Left cardiac atrium (tissue), 4 donors: ENCODE data around the gene NFKBIA. TPM values are rescaled to one million over a fixed set of nuclear protein-coding genes. Genes with fewer than 3 reads are reported as not detected.

Source experiments
- ATAC-seq, 2 donors: fragments of 200-7000 bp; cut with Tn5 transposase; one replicate each; pipeline ENCODE4 v1.9.1; 2020; ENCODE audit warnings: mild to moderate bottlenecking in 2 of 2, moderate library complexity in 2 of 2
- DNase-seq: peaks from one replicate; pipeline ENCODE4 v3.0.0-alpha.2; 2020
- intact Hi-C, 2 donors: fragments of 100-400 bp; cut with DNase I; formaldehyde crosslinking; loops; one replicate each; pipeline versions ENCODE4 v1.14.1 to v1.15.1; 2022 to 2023
- total RNA-seq, 2 donors: library from RNA; stranded (reverse); fragmentation: NEBNext Ultra II Directional; extraction: Animal tissue kit (Norgen Biotek cat#: 25700); gene quantifications; one replicate each; pipeline ENCODE4 v1.2.1, GENCODE V29; 2021
- donor health status: DM: no; HTN: yes; CAD: no.
- donor health status: DM: no; HTN: yes; CAD: no; lungs with severe emphysema.
- donor health status: DM: yes; HTN: yes; CAD: no.
- donor health status: Dilated cardiomyopathy.

Gene NFKBIA
- total RNA-seq, 2 donors from 2014 or later = 99.0 to 103 TPM

DNA sequence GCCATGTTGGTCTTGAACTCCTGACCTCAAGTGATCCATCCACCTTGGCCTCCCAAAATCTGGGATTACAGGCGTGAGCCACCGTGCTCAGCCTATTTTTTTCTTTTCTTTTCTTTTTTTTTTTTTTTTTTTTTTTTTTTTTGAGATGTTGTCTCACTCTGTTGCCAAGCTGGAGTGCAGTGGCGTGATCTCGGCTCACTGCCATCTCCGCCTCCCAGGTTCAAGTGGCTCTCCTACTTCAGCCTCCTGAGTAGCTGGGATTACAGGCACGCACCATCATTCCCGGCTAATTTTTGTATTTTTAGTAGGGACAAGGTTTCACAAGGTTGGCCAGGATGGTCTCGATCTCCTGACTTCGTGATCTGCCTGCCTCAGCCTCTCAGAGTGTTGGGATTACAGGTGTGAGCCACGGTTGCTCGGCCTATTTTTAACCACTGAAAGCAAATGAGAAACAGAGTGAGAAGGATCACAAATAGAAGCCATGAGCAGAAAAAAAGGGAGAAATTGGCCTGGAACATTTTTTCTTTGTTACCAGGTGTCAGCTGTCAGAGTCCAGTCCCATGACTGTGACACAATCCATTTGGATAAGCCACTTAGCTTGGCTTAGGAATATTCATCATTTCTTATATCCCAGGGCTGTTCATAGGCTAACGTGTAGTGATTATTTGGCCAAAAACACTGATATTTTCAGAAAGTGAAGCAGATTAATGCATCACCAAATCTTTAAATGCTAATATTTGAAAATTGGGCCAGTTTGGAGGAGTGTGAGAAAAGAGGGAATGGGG lies 7.9 kb upstream of the NFKBIA start:
- ATAC-seq (peak in 1 of 2 donors; percentile 17), DNase-seq (no peak)
- intact Hi-C loops = loop anchor here (5.0 to 10.0 kb wide), 3 partner anchors 198 to 1078 kb away; no protein-coding TSS in a partner anchor

GRCh38 chr14:35410858-35411257 lies 6.3 kb upstream of the NFKBIA start:
- ATAC-seq (no peak), DNase-seq (no peak)
- intact Hi-C loops = loop anchor here (5.0 to 10.0 kb wide), 3 partner anchors 196 to 1076 kb away; no protein-coding TSS in a partner anchor

DNA sequence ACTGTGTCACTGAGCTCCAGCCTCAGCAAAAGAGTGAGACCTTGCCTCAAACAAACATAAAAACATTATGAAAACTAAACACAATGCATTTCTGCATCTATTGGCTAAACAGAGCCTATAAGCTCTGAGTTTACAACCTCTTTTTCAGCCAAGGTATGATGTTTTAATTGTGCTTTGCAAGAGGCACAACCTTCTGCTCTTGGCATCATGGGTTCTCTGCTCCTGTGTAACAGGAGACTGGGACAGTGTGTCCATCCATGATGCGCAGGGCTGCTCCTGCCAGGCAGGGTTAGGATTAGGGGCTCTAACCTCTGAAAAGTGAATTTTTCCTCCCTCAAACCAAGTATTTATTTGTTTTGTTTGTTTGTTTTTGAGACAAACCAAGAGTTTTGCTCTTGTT lies 5.0 kb upstream of the NFKBIA start:
- intact Hi-C loops = loop anchor here in 1 of 2 donors (5.0 kb wide), 1 partner anchor 362 kb away; the partner anchor contains the start of gene FAM177A1
- DNase-seq (no peak), ATAC-seq (no peak)

- DNase-seq (no peak), ATAC-seq (no peak)
- intact Hi-C loops = loop anchor here in 1 of 2 donors (5.0 kb wide), 1 partner anchor 361 kb away; the partner anchor contains the start of gene FAM177A1
Observed at GRCh38 chr14:35408026-35408425, 3.5 kb upstream of the NFKBIA start.

GRCh38 chr14:35407306-35407630 lies 2.7 kb upstream of the NFKBIA start:
- DNase-seq (no peak), ATAC-seq (no peak)
- intact Hi-C loops = loop anchor here in 1 of 2 donors (2.0 to 5.0 kb wide), 2 partner anchors 192 to 360 kb away; partner anchors contain the start of gene FAM177A1

GRCh38 chr14:35406506-35407305 lies 2.2 kb upstream of the NFKBIA start:
- intact Hi-C loops = loop anchor here in 1 of 2 donors (2.0 to 5.0 kb wide), 2 partner anchors 192 to 359 kb away; partner anchors contain the start of gene FAM177A1
- no peak for DNase-seq
- no peak for ATAC-seq

DNA sequence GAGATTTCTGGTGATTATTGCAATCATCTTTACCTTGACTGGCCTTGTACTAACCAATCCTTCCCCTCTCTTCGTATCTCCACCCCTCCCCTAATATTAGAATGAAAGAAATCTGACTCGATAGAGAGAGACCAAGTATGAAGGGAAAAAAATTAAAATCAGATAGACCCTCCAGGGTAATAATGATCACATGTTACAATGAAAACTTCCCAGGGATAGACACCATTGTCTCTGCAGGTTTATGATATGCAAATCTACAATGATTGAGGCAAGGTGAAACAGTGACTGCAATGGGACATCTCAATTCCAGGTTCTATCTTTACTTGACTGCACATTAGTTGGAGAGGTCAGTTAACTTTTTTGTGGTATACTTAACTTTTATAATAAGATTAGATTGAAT lies 1.5 kb upstream of the NFKBIA start:
- intact Hi-C loops = loop anchor here in 1 of 2 donors (2.0 to 5.0 kb wide), 2 partner anchors 191 to 359 kb away; partner anchors contain the start of gene FAM177A1
- ATAC-seq (no peak), DNase-seq (no peak)

DNA sequence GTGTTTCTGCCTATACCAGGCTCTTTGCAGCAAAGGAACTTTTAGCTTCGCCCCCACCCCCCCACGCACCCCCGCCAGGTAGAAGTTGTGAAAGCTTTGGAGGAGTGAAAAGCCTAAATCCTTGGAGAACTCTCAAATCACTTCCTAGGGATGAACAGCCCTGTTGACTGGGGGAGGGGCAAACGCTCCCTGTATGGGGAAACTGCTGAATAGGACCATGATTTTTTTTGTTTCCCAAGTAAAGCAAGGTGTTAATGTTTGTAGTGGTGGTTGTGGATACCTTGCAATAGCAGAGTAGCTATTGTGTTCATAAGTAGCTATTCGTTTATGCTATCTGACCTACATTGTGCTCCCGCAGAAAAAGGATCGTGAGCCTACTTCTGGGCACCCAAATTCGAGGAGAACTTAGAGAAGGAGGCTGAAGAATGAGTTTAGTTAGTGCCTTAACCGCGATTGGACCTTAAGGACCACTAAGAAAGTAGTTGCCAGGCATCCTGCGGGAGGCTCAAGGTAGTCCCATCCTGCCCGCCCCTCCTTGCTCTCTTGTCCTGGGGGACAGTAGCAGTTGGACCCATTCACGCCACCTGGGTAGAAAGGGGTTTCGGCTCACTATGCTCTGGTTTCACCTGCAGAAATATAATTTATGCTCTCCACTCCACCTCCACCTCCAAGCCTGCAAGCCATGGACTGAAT lies 901 bp upstream of the NFKBIA start:
- no peak for ATAC-seq
- intact Hi-C loops = loop anchor here in 1 of 2 donors (5.0 kb wide), 1 partner anchor 358 kb away; the partner anchor contains the start of gene FAM177A1
- peak; percentile 53 for DNase-seq

- DNase-seq (peak; percentile 97), ATAC-seq (peak; percentile 76 to 88)
- intact Hi-C loops = loop anchor here (1.0 to 5.0 kb wide), 5 partner anchors 17 to 112 kb away; partner anchors contain the start of gene PSMA6 (in 2 of the 2)
Observed at GRCh38 chr14:35403603-35404448, 723 bp downstream of the NFKBIA start.

- ATAC-seq (peak; percentile 3 to 20), DNase-seq (peak; percentile 56)
- intact Hi-C loops = loop anchor here (1.0 to 5.0 kb wide), 4 partner anchors 16 to 111 kb away; partner anchors contain the start of gene PSMA6 (in 1 of the 2)
Observed at GRCh38 chr14:35403114-35403602, 1.4 kb downstream of the NFKBIA start.

DNA sequence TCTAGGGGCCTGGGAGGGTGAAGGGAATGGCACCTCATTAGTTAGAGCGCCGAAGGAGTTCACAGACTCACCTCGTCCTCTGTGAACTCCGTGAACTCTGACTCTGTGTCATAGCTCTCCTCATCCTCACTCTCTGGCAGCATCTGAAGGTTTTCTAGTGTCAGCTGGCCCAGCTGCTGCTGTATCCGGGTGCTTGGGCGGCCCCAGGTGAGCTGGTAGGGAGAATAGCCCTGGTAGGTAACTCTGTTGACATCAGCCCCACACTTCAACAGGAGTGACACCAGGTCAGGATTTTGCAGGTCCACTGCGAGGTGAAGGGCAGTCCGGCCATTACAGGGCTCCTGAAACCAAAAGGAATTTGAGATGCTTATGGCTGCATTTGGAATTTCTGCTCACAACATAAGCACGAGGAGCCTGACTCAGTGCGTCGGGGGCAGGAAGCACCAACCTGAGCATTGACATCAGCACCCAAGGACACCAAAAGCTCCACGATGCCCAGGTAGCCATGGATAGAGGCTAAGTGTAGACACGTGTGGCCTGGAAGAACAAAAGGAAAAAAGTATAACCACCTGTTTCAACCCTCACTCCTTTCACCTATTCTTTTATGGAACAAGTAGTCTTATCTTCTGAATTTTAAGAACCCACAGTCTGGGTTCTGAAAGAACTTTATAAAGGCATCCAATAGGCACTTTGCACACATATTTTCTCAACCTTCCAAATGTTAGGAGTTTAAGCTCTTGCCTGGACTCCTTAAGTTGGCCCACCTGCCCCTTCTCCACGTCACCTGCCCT lies 2.0 kb downstream of the NFKBIA start:
- intact Hi-C loops = loop anchor here (1.0 to 5.0 kb wide), 4 partner anchors 16 to 110 kb away; partner anchors contain the start of gene PSMA6 (in 1 of the 2)
- ATAC-seq (no peak), DNase-seq (peak; percentile 42)

DNA sequence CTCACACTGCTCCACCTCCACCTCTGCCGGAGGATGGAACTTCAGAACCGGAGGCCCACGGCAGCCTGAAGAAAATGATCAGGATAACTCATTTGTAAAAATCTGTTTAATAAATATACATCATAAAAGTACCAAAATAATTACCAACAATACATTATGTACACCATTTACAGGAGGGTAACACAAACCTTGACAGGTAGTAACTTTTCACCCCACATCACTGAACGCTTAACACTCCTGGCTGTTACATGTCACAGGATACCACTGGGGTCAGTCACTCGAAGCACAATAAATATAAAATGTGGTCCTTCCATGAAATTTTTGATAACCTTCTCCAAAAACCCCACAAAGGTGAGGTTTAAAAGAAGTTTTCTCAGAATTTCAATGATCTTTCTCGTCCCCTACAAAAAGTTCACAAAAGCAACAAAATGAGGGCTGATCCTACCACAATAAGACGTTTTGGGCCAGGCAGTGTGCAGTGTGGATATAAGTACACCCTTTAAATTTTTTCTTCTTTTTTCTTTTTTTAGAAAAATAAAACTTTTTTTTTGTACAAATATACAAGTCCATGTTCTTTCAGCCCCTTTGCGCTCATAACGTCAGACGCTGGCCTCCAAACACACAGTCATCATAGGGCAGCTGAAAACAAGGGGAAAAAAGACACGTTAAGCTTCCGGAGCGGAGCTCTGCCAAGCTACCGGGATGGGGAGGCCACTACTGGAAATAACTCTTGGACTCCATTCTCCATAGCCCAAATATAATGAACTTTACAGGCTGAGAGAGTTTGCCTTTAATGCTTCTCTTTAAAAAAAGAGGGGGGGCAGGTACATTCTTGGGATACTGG lies 2.9 kb downstream of the NFKBIA start:
- ATAC-seq = no peak
- DNase-seq = peak; percentile 58
- intact Hi-C loops = loop anchor here (2.0 to 5.0 kb wide), 3 partner anchors 15 to 109 kb away; partner anchors contain the start of gene PSMA6 (in 1 of the 2)

DNA sequence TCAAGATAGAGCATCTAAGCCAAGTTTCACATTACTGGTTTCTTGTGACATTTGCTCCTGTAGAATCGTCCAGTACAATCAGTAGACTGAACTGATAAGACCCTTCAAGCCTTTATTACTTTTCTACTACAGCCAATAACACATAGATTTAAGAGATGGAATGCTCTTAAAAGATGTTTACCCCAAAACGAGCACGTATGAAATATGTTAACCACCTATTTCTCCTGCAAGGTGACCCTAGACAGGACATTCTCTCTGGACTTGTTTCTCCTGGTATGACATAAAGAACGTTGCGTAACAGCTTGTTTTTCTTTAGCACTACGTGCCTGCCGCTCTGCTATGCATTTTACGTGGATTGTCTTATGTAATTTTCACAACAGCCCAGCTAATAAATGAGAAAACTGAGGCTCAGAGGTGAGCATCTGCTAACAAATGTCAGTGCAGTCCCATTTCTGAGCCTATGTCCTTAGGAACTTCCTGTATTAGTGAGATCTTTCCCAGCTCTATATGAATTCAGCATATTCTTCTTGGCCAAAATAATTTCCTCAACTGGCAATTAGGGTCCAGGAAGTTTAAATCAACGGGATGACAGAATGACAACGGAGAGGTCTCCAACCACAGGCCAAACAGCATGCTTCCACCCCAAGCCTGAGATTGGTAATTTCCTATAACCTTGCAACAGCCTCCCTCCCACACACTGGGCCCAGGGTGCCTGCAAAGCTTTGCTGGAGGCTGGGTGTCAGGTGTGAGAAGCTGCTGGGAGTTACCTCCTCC lies 3.7 kb downstream of the NFKBIA start:
- ATAC-seq = no peak
- no peak for DNase-seq
- intact Hi-C loops = loop anchor here in 1 of 2 donors (5.0 kb wide), 2 partner anchors 64 to 109 kb away; partner anchors contain the start of gene PSMA6

DNA sequence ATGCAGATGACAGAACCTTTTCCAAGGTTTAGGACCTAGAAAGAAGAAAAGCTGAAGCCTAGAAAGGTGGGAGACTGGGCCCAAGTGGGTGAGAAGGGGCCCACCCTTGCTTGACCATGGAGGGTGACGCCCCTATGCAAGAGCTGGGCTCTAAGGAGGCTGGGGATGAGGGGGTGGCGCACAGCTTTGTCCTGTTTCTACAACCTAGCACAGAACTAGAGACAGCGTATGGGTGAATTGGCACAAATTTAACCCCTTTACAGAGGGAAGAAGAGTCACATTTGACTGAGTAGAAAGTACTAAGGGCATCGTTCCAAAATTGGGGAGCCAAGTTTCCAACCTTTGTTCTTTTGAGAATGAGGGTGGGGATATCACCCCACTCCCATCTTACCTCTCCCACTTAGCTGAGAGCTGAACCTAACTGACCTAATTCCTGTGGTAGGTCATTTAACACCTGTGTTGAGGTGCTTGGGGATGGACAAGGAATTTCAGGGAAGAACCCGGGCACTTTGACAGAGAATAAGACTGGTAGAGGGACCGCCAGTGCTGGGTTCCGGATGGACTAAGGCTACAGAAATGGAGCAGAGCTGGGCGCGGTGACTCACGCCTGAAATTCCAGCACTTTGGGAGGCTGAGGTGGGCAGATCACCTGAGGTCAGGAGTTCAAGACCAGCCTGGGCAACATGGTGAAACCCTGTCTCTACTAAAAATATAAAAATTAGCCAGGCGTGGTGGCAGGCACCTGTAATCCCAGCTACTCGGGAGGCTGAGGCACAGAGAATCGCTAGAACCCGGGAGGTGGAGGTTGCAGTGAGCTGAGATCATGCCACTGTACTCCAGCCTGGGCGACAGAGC lies 5.2 kb downstream of the NFKBIA start:
- intact Hi-C loops = no loop called here
- DNase-seq = peak; percentile 45
- peak in 1 of 2 donors; percentile 1 for ATAC-seq
